ENCODE measurements around the gene CEP112. TPM values are rescaled to one million over a fixed set of nuclear protein-coding genes. Genes with fewer than 3 reads are reported as not detected.

The CEP112 gene
- total and polyA plus RNA-seq, 2 of the 8 experiments (the other 6 are each of a cell fraction or from before 2014, with no cell fraction given): 0.62 to 3.1 TPM

- Histone ChIP-seq H3K18ac (ENCODE audit: extremely low read depth, low read length) (no peak overlapping the region), H3K9ac (replicated peaks in 1 of 4; ENCODE audit: extremely low read depth in 1 of 4, low read depth in 3 of 4, low read length in 3 of 4) (no peak overlapping the region), H4K91ac (replicated peaks; ENCODE audit: insufficient read length, low read length) (no peak overlapping the region), H2AFZ (ENCODE audit: low read length) (no peak overlapping the region), H3K23ac (ENCODE audit: insufficient read length) (no peak overlapping the region), H2BK12ac (ENCODE audit: low read depth, low read length) (no peak overlapping the region), H2BK120ac (replicated peaks; ENCODE audit: low read depth, low read length) (no peak overlapping the region), H3K79me2 (ENCODE audit: control insufficient read depth in 1 of 2, insufficient read depth in 2 of 2, low read length in 2 of 2) (no peaks in the 10 kb centered on the region), H4K5ac (ENCODE audit: insufficient read length, low read depth, low read length) (no peak overlapping the region), H3K4me2 (ENCODE audit: insufficient read depth in 1 of 2, low read depth in 2 of 2, low read length in 2 of 2) (no peak overlapping the region), H3K27ac (ENCODE audit: low read depth, low read length) (no peak overlapping the region), H2BK5ac (ENCODE audit: low read depth, low read length) (no peak overlapping the region), H3K56ac (replicated peaks; ENCODE audit: insufficient read length, low read depth, low read length) (no peak overlapping the region), H3K4me3 (ENCODE audit: extremely low read depth in 1 of 4, insufficient read depth in 2 of 4, low read depth in 3 of 4, low read length in 4 of 4) (no peak overlapping the region), H2AK5ac (ENCODE audit: low read depth, low read length) (no peak overlapping the region), H3K4me1 (replicated peaks in 1 of 4; ENCODE audit: control insufficient read depth in 3 of 4, insufficient read depth in 4 of 4, low read length in 3 of 4) (no peaks in the 10 kb centered on the region), H3K36me3 (ENCODE audit: control insufficient read depth in 2 of 4, insufficient read depth in 4 of 4, low read length in 3 of 4) (no peaks in the 10 kb centered on the region), H4K8ac (ENCODE audit: extremely low read depth, insufficient read depth, low read length) (no peak overlapping the region), H3K4ac (replicated peaks; ENCODE audit: insufficient read length, low read depth, low read length) (no peak overlapping the region), H2BK15ac (ENCODE audit: low read length) (no peak overlapping the region), H3K14ac (ENCODE audit: insufficient read length) (no peak overlapping the region), H2BK20ac (ENCODE audit: low read length) (no peak overlapping the region), H3K23me2 (ENCODE audit: low read depth, low read length) (no peaks in the 10 kb centered on the region), H4K20me1 (replicated peaks in 1 of 2; ENCODE audit: control insufficient read depth in 1 of 2, insufficient read depth in 2 of 2, low read length in 2 of 2) (no peaks in the 10 kb centered on the region), H3K27me3 (replicated peaks in 1 of 4; ENCODE audit: control insufficient read depth in 3 of 4, extremely low read depth in 1 of 4, insufficient read depth in 3 of 4, low read length in 3 of 4) (no peaks in the 10 kb centered on the region), H3K9me3 (ENCODE audit: insufficient read depth in 2 of 2, low read depth in 1 of 2, low read length in 1 of 2) (no peaks in the 10 kb centered on the region), H3K79me1 (ENCODE audit: low read depth, low read length) (no peaks in the 10 kb centered on the region)
- CTCF ChIA-PET (ENCODE audit: partially characterized antibody): interaction anchor here (1.0 to 1.2 kb wide), 2 partner anchors 20 to 53 kb away, joined by 3 read pairs; no protein-coding TSS in a partner anchor
- TF ChIP-seq KDM5A (IDR thresholded peaks at IDR 0.05; ENCODE audit: low read length) (no peak), NRF1 (IDR thresholded peaks at IDR 0.05; ENCODE audit: low read depth, low read length) (no peak), BCL11A (IDR thresholded peaks at IDR 0.05; ENCODE audit: low read depth in 2 of 2, low read length in 2 of 2) (no peak), POLR2A (IDR thresholded peaks at IDR 0.05; ENCODE audit: control extremely low read depth in 1 of 2, low read depth in 2 of 2, low read length in 2 of 2) (no peak), ASH2L (IDR thresholded peaks at IDR 0.05; ENCODE audit: low read length) (no peak), CHD2 (IDR thresholded peaks at IDR 0.05; ENCODE audit: low read length) (no peak), POU5F1 (IDR thresholded peaks at IDR 0.05; ENCODE audit: low read depth, low read length) (no peak), BACH1 (IDR thresholded peaks at IDR 0.05; ENCODE audit: low read length) (no peak), ATF3 (IDR thresholded peaks at IDR 0.05; ENCODE audit: insufficient read depth, low read depth, low read length) (no peak), RXRA (IDR thresholded peaks at IDR 0.05; ENCODE audit: insufficient read depth, low read depth, low read length) (no peak), ZNF274 (IDR thresholded peaks at IDR 0.05; ENCODE audit: borderline replicate concordance, extremely low read depth, low read length) (no peak), SIN3A (conservative IDR thresholded peaks at IDR 0.05 in 1 of 2, IDR thresholded peaks at IDR 0.05 in 1 of 2; ENCODE audit: low read depth in 1 of 2, low read length in 2 of 2) (no peak), POLR2AphosphoS5 (IDR thresholded peaks at IDR 0.05; ENCODE audit: low read depth, low read length) (no peak)
- no peak for FAIRE-seq
- no peak for DNase-seq (ENCODE audit: low read depth in 1 of 2, low spot score in 2 of 2)
- POLR2A ChIA-PET (ENCODE audit: partially characterized antibody): no interaction called here
- WGBS, 2 experiments (ENCODE audit: extremely low coverage in 1 of 2, insufficient coverage in 1 of 2, insufficient read length in 1 of 2, insufficient replicate concordance in 2 of 2, low coverage in 1 of 2, low lambda C conversion rate in 2 of 2, missing lambda C conversion rate in 1 of 2): 78% methylated on average over 3 of the region's 3 CpGs; no CpG with 5 or more reads in 1 of the 2 experiments
These were observed 22.1 kb downstream of the CEP112 start for GRCh38 chr17:66169839-66170238.

Data from H1 (cell line).